NK-92 (cell line): Measurements from ENCODE around the gene TREML1.
"Not testable (repeated sequence)": the region's sequence is repeated elsewhere in the genome, so short reads cannot be mapped to it uniquely, and the experiment has no call there.

Experiments
- DNase-seq: peaks from one replicate; lab custom pipeline; 2025; ENCODE audit not compliant: unreplicated experiment; lab: John Stamatoyannopoulos, UW

Gene TREML1

DNA sequence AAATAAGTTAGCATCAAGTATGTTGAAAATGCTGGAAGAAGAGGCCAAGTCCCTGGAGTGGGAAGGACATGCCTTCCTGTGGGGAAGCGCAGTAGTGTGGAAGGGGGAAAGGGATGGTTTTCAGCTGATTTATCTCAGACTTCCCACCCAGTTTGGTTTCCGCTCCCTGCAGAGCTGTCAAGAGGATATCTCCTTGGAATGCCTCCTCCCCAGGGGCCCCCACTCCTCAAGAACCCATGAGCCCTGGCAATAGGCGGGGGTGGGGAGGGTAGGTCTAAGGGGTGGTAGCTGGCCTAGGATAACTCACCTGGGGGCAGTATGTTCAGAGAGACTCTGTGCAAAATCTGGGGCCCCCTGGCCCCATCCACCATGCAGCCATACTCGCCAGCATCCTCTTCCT is 696 bp downstream of the TREML1 start:
- DNase-seq: no peak

DNA sequence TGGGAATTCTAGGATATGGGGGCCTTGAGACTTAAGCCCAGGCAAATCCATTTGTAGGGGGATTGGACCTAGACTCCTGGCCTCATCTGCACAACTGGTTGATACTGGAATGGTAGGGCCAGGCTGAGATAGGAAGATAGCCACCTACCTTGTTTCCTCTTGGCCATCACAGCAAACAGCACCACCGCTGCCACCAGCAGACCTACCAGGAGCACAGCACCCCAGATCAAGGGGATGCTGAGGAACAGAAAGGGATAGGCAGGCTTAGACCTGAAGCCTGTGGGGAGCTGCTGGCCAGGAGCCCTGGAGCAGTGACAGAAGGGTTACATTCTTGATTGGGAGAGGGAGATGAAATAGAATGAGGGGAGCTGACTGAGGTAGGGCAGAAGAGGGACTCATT is 3.5 kb downstream of the TREML1 start:
- DNase-seq: no peak

DNA sequence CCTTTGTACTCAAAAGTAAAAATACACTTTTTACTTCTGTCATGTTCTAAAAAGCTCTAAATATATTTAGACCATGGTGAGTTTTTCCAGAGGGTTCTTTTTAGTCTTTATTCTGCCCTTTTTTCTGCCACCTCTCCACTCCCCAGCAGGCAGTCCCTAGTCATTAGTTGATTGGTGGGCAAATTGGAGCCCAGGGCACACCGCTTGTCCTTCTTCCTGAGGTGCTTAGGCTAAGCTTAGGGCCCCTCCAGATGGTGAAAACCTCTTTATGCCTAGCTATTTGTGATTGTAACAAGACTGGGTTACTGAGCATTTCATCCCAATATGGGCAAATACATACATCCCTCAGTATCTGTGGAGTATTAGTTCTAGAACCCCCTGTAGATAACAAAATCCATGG is 6.2 kb downstream of the TREML1 start:
- no peak for DNase-seq

GRCh38 chr6:41136911-41137310 is 17.2 kb downstream of the TREML1 start:
- DNase-seq: no peak

GRCh38 chr6:41135062-41135832 is 18.9 kb downstream of the TREML1 start:
- DNase-seq: no peak

DNA sequence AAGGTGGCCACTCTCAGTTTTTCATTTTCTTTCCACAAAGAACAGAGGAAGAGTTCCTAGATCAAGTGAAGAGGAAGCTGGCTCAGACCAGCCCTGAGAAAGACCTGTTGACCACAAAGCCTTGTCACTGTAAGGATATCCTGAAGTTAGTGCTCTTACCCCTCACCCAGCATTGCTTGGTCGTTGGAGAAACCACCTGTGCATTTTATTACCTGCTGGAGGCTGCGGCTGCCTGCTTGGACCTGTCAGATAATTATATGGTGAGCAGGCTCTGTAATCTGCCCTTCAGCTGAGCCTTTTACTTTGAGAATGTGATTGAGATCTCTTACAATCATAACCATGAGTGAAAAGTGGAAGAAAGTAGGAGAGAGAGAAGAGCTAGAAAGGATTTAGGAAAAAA is 21.9 kb downstream of the TREML1 start:
- no peak for DNase-seq

DNA sequence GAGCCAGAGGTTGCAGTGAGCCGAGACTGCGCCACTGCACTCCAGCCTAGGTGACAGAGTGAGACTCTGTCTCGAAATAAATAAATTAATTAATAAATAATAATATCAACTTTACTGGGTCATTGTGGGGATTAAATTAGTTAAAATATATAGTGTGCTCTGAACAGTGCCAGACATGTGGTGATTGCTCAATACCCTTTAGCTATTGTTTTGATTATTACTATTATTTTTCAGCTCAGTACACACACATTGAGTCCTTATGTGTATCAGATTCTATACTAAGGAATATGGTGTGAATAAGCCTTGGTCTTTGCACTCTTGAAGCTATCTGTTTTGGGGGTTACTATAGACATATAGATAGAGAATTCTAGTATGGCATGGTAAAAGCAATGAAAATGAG is 28.9 kb downstream of the TREML1 start:
- DNase-seq: no peak

GRCh38 chr6:41122918-41123317 is 31.2 kb downstream of the TREML1 start:
- no peak for DNase-seq

GRCh38 chr6:41122373-41122772 is 31.8 kb downstream of the TREML1 start:
- no peak for DNase-seq

GRCh38 chr6:41120058-41120457 is 34.1 kb downstream of the TREML1 start:
- no peak for DNase-seq

DNA sequence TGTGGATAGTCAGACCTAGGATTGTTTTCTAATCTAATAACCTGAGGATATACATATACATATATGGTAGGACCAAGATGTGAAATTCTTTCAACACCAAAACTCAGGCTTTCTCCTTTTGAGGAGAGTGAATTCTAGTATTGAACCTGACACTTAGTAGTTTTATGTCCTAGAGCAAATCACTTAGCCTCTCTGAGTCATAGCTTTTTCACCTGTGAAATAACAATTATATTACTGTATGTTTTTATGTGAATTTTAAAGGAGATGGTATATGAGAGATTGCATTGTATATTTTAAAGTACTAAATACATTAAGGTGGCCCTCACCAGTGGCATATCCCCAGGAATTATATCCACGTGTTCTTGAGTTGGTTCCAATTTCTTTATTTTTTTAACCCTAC is 34.6 kb downstream of the TREML1 start:
- no peak for DNase-seq

- DNase-seq: not testable (repeated sequence)
These were observed 39.1 kb downstream of the TREML1 start for GRCh38 chr6:41115027-41115426.

GRCh38 chr6:41111017-41111416 is 43.1 kb downstream of the TREML1 start:
- no peak for DNase-seq

- no peak for DNase-seq
These were observed 50.3 kb downstream of the TREML1 start for GRCh38 chr6:41103847-41104246.

DNA sequence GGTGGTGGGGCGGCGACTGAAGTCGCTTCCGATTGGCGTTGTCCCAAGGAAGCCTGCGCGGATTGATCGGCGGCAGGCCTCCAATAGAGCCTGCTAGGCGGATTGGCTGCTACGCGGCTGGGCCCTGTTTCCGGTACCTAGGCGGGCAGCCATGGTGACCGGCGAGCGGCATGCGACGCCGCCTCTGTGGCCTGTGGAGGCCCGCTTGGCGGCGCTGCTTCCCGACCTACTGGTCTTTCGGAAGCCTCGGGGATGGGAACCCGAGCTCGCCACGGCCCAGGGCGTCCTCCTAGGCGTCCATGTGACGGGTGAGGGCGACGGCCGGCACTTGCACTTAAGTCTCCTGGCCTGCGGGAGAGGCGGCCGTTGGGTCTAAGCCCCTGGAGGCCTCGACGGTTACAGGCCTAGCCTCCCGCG is 53.3 kb downstream of the TREML1 start:
- DNase-seq: no peak
